IPS-18c (cell line): ENCODE results near the gene CYLD.

Experiments used
- H3K4me3 ChIP-seq: 2 replicates; pipeline ENCODE4 v1.7.0; 2013; ENCODE audit warnings: low read depth, mild to moderate bottlenecking, low read length, moderate library complexity; ENCODE audit not compliant: insufficient read depth
- H3K9me3 ChIP-seq: one replicate; pipeline ENCODE4 v1.6.1; 2013; ENCODE audit warnings: mild to moderate bottlenecking, low read length, moderate library complexity; ENCODE audit not compliant: control insufficient read depth, insufficient read depth

Gene CYLD

DNA sequence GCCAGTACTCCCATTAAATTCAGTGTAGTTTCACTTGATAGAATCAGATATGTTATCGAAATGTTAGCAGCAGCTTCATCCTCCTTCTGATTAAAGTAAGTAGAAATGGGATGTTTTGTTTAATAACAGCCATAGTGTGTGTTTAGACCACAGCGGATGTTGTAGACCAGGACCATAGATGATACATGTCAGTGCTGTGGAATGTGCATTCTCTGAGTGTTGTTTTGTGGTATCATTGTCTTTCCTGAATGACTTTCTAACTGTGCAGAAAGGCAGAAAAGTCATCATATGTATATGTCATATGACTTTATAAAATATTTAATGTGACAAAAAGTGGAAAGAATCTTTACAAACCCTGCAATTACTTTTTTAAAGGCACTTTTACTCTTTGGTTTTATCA lies 55.6 kb downstream of the CYLD start:
- no peaks in the 10 kb centered on the region for H3K9me3 ChIP-seq
- H3K4me3 ChIP-seq: no peak overlapping the region

DNA sequence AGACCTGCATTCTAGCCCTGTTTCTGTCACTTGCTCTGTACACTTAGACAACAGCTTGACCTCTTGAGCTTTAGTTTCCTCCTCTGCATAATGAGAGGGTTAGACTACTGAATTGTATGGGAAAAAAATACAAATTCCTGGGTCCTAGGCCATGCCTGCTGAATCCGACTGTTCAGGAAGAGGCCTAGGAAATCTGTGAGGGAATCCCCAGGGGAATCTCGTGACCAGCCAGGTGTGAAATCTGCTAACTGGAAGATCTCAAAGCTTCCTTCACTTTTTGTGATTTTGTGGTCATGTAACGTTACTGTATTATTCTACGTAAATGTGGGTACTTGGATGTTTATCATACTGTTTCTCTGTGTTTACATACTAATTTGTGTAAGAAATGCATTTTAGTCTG lies 58.2 kb downstream of the CYLD start:
- Histone ChIP-seq H3K9me3 (no peaks in the 10 kb centered on the region), H3K4me3 (no peak overlapping the region)

DNA sequence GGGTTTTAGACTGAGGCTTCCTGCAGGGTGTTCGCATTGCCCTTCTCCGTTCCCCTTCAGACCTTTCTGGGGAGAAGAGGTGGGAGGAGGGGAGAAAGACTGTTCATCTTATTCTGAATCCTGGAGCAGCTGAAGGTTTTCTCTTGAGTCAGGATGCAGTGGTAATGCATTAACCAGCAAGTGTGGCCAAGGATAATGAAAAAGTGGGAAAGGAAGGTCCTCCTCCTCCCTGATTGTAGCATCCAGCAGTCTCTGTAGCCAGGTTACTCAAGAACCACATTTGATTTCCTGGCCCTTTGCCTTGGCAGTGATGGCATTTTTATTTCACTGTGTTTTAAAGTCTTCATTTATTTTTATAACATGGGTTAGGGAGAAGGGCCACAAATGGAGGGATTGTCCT lies 59.1 kb downstream of the CYLD start:
- Histone ChIP-seq H3K4me3 (no peak overlapping the region), H3K9me3 (no peaks in the 10 kb centered on the region)

DNA sequence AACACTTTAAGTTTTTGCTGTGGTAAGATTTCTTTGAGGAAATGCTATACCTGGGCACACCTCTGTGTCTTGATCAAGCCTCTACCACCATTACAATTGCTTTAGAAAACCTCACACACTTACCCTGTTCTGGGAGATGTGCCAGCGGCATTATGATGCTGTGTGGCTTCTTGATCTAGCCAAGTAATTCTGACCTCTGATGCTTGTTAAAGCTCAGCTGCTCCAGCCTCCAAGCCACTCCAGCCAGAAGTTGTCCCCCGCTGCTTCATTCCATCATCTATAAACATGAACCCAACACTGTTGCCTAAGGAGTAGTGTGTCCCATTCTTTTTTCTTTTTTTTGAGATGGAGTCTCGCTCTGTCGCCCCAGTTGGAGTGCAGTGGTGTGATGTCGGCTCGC lies 60.1 kb downstream of the CYLD start:
- Histone ChIP-seq H3K9me3 (no peaks in the 10 kb centered on the region), H3K4me3 (no peak overlapping the region)

DNA sequence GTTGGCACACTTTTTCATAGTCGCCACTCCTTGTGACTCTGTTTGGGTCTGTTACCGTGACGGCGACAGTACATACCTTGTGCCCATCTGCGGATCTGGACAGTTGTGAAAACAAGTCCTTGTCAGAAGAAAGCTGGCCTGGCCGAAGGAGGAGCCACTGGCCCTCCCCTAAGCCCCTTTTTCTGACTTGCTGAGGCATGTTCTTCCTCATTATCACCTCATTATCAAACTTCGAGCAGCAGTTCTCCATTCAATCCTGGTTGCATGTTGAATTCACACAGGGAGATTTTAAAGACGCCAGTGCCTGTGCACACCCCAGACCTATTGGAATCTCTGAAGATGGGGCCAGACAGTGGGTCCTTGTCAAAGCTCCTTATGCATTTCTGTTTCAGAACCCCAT lies 61.1 kb downstream of the CYLD start:
- H3K9me3 ChIP-seq: no peaks in the 10 kb centered on the region
- H3K4me3 ChIP-seq: no peak overlapping the region

DNA sequence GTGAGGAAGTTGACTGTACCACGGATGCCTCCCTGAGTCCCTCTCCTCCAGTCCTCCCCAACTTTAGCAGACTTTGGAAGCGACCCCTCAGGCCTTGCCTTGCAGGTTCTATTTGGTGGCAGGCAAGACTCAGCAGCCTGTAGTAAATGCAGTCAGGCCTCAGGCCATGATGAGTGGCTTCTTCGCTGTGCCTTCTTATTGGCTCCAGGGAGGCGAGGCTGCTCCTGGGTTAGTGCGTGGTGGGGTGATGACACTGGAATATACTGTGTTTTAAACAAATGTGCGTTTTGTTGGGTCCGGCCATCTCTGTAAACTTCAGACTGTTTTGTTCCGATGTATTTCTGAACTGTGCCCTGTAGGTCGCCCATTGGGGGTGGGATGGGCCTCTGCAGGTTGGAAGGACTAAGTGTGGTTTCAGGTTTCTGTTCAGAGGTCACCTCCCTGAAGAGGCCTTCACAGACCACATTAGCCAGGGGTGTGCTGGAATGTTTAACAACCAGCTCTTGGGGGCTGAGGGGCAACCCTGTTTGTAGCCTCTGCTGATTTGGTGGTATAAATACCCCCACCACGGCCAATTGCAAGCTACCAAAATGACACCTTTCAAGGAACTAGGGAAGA lies 62.5 kb downstream of the CYLD start:
- Histone ChIP-seq H3K4me3 (no peak overlapping the region), H3K9me3 (no peaks in the 10 kb centered on the region)

DNA sequence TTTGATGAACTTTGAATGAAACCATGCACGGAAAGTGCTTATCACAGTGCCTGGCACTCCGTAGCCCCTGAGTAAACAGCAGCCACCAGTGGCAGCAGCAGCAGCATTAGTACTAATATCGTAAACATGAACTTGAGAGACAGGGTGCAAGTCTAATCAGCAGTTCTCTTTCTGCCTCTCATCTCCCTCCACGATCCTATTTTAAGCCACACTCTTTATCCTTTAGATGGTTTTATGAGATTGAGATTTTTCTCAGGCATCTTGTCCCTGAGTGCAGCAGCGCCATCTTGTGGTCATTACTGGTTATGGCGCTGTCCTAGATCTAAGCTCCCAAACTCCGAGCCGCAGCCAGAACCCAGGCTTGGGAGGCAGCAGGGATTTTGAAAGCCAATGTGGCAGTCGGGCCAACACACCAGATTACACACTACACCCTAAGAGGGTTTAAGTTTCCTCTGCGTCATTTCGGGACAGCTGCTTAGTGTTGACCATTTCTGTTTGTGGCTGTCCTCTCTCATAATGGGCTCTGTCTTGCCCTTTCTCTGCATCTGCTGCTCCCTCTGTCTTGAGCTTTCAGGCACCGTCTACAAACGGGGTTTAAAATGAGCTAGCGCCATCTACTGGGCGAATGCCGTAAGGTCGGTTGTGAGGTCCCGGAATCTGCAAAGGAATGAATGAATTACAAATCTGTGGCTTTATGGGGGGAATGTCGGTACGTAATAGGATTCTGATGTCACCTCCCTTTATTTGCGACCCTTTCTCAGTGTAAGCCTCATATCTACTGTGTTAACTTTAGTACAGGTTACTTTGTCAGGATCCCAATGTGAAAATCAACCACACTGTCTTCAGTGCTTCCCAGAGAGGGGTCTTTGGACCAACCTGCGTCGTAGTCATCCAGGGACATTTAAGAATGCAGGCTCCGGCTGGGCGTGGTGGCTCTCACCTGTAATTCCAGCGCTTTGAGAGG lies 64.5 kb downstream of the CYLD start:
- no peaks in the 10 kb centered on the region for H3K9me3 ChIP-seq
- H3K4me3 ChIP-seq: peak overlapping the region; percentile 38; the same call in 1 of the 2 replicates

DNA sequence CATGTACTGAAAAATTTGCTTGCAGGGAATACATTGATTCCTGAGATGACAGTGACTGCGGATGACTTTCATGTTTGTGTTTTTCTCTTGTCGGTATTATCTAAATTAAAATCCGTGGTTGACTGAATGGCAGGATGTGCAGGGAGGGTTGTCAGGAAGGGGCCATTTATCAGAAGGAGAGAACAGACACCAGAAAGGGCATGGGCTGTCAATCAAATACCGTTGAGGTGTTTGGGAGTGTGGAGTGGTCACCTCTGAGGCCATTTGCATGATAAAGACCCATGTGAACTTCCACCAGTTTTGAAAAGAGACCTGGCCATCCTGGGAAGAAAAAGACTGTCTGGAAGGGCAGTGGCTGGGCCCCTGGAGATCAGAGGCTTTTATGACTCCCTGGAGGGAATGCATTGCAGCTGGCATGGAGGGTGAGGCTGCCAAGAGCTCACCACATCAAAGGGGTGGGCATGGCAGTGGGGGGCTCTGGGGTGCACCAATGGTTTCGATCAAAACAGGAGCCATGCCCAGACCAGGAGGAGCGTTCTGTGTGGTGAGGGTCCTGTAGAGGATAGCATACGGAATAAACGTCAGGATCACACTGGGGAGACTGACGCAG lies 67.1 kb downstream of the CYLD start:
- H3K4me3 ChIP-seq: no peak overlapping the region
- H3K9me3 ChIP-seq: no peaks in the 10 kb centered on the region

DNA sequence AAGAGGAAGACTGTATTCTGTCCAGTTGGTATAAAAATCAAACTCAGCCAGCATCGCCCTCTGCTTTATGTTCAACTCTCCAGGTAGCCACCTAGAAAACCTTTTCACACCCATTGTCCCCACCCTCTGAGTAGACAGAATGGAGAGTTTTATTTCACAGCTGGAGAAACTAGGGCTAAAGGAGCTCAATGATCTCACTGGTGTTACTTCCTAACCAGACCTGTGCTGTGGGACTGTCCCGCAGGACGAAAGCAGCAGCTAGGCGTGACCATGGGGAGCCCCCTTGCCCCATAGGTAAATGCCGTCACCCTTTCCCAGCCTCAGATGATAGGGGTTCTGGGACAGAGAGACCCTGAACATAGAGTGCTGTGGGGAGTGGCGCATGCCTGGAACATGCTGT lies 67.7 kb downstream of the CYLD start:
- Histone ChIP-seq H3K4me3 (no peak overlapping the region), H3K9me3 (no peaks in the 10 kb centered on the region)

DNA sequence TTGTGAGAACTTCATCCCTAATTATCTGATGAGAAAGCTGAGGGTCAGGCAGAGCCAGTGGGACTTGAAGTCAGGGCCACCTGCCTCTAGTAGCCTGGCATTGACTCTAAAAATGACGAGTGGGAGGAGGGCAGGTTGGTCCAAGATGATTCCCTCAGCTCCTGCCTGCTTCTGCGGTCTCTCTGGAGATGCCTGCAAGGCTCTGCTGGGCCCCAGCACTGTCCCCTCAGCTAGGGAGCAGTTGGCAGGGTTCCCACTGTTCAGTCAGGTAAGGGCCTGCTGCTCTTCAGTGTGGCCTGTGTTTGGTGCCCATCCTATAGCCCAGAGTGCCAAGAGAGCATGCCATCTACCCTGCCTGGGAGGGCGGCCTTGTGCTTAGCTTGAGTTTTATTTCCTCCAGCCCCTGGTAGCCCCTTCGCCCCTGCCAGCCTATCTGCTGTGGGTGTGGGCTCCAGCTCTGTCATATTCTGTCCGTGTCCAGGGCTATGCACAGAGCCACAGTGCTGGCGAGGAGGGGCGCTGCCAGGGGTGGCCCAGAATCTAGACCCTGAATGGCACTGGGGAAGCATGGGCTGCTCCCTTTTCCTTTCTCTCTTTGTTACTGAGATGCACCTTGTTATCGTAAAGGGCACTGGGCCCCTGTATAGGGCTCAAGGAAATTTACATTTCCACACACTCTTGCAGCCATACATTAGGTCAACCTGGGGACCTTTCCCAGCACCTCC lies 68.5 kb downstream of the CYLD start:
- Histone ChIP-seq H3K9me3 (no peaks in the 10 kb centered on the region), H3K4me3 (no peak overlapping the region)

DNA sequence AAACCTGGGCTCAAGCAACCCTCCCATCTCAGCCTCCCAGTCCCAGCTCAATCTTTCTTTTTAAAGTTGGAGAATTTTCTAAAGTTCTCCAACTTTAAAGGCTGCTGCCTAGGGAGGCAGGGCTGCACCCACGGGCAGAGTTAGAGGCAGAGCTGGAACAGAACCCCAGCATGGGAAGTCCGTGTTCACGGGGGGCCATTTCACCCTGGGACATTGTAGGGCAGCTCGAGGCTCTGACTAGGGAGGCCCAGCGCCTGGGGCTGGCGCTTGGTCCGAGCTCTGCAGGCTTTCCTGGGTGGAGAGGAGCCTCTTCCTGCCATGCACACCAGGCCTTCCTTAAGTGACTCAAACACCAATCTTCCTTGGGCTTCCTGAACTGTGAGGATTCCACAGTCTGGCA lies 70.2 kb downstream of the CYLD start:
- H3K4me3 ChIP-seq: no peak overlapping the region
- no peaks in the 10 kb centered on the region for H3K9me3 ChIP-seq

DNA sequence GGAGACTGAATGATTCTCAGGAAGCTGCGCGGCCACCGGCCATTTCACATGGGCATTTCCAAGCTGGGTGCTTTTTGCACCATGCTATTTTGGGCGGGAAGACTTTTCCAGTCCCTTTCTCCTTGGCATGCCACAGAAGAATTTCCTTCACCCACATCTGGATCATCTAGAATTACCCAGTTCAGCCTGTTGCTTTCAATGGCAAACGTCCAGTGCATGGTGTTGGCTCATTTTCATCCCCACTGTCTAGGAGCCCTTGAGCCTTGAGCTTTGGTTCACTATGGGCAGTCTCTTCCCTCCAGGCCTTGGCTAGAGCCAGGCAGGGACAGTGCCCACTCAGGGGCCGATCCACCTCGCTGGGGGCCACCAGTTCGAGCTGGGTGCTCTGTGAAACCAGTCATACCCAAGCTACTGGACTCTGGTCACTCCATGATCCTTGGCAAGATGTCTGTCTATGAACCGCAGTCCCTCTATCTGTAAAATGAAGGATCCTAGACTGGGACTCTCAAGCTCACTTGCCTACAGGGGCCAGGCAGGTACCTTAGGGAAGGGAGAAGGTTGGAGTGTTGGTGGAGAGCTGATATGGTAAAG lies 71.1 kb downstream of the CYLD start:
- H3K4me3 ChIP-seq: no peak overlapping the region
- H3K9me3 ChIP-seq: no peaks in the 10 kb centered on the region

DNA sequence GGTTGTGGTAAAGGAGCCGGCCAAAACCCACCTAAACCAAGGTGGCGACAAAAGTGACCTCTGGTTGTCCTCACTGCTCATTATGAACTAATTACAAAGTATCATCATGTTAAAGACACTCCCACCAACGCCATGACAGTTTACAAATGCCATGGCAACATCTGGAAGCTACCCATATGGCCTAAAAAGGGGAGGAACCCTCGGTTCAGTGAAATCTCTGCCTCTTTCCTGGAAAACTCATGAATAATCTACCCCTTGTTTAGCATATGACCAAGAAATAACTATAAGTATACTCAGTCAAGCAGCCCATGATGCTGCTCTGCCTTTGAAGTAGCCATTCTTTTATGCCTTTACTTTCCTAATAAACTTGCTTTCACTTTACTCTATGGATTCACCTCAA lies 72.2 kb downstream of the CYLD start:
- H3K9me3 ChIP-seq: no peaks in the 10 kb centered on the region
- H3K4me3 ChIP-seq: no peak overlapping the region

DNA sequence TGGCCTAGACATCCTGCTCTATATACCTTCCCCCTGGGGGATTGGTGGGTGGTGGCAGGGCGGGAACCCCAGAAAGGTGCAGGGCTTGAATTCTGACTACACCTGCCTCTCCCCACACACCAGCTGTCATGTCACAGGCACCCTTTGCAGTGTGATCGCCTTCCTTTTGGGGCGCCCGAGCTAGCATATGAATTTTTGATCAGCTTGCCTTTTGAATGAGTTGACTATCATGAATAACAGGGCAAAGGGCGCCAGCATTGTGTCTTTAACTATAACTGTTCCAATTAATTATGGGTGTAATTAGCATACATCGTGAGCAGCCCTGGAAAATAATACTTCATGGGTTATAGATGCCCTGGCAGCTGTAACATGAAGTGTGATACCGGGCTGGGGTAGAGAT lies 72.7 kb downstream of the CYLD start:
- no peaks in the 10 kb centered on the region for H3K9me3 ChIP-seq
- H3K4me3 ChIP-seq: no peak overlapping the region

DNA sequence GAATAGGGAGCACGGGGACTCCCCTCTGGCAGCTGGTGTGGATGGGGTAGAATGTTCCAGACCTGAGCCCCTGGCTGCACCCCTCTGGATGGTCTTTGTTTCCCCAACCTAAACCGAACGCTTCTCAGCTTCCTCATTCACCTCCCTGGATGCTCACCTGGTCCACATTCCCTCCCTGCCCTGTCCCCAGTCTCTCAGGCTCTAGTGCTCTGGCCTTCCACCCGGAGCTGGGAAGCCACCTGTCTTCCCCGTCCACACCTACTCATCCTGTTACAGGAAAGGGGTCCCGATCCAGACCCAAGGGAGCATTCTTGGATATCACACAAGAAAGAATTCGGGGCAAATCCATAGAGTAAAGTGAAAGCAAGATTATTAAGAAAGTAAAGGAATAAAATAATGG lies 73.5 kb downstream of the CYLD start:
- H3K9me3 ChIP-seq: no peaks in the 10 kb centered on the region
- H3K4me3 ChIP-seq: no peak overlapping the region

DNA sequence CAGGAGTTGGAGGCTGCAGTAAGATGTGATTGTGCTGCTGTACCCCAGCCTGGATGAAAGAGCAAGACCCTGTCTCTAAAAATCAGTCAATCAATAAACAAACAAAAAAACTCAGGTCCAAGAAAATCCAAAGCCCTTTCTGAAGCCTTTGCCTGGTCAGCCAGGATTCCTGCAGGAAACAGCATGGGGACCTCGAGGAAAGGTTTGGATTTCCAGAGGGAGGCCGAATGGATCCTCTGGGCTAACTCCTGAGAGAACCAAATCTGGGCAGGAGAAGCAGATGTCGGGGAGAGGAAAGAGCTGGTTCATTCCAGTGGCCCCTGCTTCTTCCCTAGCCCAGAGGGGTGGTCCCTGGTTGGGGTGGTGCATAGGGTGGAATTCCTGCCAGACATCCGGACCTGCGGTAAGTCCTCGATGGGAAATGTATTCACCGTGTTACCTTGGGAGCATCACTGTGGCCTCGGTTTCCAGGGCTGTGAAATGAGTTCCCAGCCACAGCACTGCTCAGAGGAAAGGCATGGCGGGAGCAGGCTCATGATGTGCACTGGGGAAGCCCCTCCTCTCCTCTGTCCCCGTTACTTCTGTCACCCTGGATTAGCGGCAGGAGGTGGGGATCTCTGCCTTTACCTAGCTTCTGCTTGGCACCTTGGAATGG lies 75.1 kb downstream of the CYLD start:
- H3K9me3 ChIP-seq: no peaks in the 10 kb centered on the region
- no peak overlapping the region for H3K4me3 ChIP-seq

DNA sequence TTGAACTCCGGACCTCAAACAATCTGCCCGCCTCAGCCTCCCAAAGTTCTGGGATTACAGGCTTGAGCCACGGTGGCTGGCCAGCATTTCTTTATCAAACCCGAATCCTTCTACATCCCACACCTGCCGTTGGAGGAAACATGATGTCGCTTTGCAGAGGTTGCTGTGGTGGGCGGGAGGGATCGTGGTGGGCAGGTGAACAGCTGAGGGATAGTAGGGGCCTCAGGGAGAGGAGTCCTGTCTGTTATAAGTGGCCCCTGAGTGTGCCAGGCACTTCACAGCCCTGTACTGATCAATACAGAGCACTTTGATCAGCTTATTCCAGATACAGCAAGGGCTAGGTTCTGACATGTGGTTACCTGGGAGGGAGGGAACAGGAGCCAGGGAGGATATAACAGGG lies 76.5 kb downstream of the CYLD start:
- no peaks in the 10 kb centered on the region for H3K9me3 ChIP-seq
- H3K4me3 ChIP-seq: no peak overlapping the region
